ENCODE results near the gene THSD7B. TPM values are rescaled to one million over a fixed set of nuclear protein-coding genes. Genes with fewer than 3 reads are reported as not detected.

Gene THSD7B
- total and polyA plus RNA-seq, 9 of the 15 experiments (the other 6 are each of a cell fraction or from before 2014, with no cell fraction given): not detected

GRCh38 chr2:137521653-137522619 is 756.6 kb downstream of the THSD7B start:
- in situ Hi-C loops (cut with MboI): no loop called here
- no peak for ATAC-seq
- TF ChIP-seq CBX3 (IDR thresholded peaks at IDR 0.05; ENCODE audit: borderline replicate concordance in 1 of 2, low read length in 2 of 2): no peak
- TF ChIP-seq ARID1B (IDR thresholded peaks at IDR 0.05): no peak
- TF ChIP-seq, protein P1, sequence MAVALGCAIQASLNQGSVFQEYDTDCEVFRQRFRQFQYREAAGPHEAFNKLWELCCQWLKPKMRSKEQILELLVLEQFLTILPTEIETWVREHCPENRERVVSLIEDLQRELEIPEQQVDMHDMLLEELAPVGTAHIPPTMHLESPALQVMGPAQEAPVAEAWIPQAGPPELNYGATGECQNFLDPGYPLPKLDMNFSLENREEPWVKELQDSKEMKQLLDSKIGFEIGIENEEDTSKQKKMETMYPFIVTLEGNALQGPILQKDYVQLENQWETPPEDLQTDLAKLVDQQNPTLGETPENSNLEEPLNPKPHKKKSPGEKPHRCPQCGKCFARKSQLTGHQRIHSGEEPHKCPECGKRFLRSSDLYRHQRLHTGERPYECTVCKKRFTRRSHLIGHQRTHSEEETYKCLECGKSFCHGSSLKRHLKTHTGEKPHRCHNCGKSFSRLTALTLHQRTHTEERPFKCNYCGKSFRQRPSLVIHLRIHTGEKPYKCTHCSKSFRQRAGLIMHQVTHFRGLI (CRISPR knock-in tag; IDR thresholded peaks at IDR 0.05): no peak
- TF ChIP-seq TFAM (CRISPR knock-in tag; conservative IDR thresholded peaks at IDR 0.05): no peak
- TF ChIP-seq ZNF644 (tag; IDR thresholded peaks at IDR 0.05; ENCODE audit: low read depth): no peak

More at GRCh38 chr2:137521653-137522619, 756.6 kb downstream of the THSD7B start:
- no peaks in the 10 kb centered on the region for H3K9me1 ChIP-seq (ENCODE audit: control insufficient read depth, insufficient read depth, low read length)
- POLR2A ChIA-PET: no interaction called here
- H3K9me3 ChIP-seq (replicated peaks; ENCODE audit: control insufficient read depth, insufficient read depth, low read depth, low read length): no peaks in the 10 kb centered on the region
- CTCF ChIA-PET (ENCODE audit: low intra/inter-chr PET ratio): no interaction called here
- no peak overlapping the region for H3K4me2 ChIP-seq (ENCODE audit: insufficient read depth, low read length)
- no peaks in the 10 kb centered on the region for H3K27me3 ChIP-seq (ENCODE audit: control insufficient read depth in 2 of 2, insufficient read depth in 2 of 2, low read length in 2 of 2)
- no TSS peak for BruUV-seq (replicated peaks)
- no peaks in the 10 kb centered on the region for H3K79me2 ChIP-seq (ENCODE audit: control insufficient read depth, insufficient read depth, low read length)
- H3K4me1 ChIP-seq (replicated peaks in 1 of 2; ENCODE audit: control insufficient read depth in 2 of 2, insufficient read depth in 2 of 2, low read length in 2 of 2): no peaks in the 10 kb centered on the region
- DNase-seq (ENCODE audit: extremely low read depth in 1 of 4, low spot score in 3 of 4) (no peak), FAIRE-seq (no peak)
- WGBS (ENCODE audit: insufficient coverage, low coverage, missing lambda C conversion rate): 0% methylated on average over 2 of the region's 2 CpGs
- H3K36me3 ChIP-seq (ENCODE audit: control insufficient read depth, insufficient read depth, low read length): no peaks in the 10 kb centered on the region
- H3K4me3 ChIP-seq: no peak overlapping the region
- H4K20me1 ChIP-seq (replicated peaks; ENCODE audit: control insufficient read depth, insufficient read depth, low read length): no peaks in the 10 kb centered on the region
- intact Hi-C loops (cut with micrococcal nuclease): no loop called here
- no peak overlapping the region for H2AFZ ChIP-seq (ENCODE audit: low read depth, low read length)
- no peak overlapping the region for H3K9ac ChIP-seq (ENCODE audit: insufficient read depth in 1 of 2, low read depth in 2 of 2, low read length in 2 of 2)
- H3K27ac ChIP-seq (ENCODE audit: extremely low read depth, low read depth, low read length): no peak overlapping the region

Measured in K562 (cell line).